ENCODE results near the gene EMC7.

The EMC7 gene

GRCh38 chr15:34038871-34039789 is 62.5 kb downstream of the EMC7 start, which contains the start of gene AVEN:
Gene AVEN (minus strand): TSS chr15:34039204. CDS start chr15:34039046, 158 bp downstream.
- DNase-seq (ENCODE audit: low read depth), result peak; percentile 36

GRCh38 chr15:34038023-34038870 is 63.4 kb downstream of the EMC7 start:
- DNase-seq (ENCODE audit: low read depth), result peak; percentile 66

Measured in stimulated activated CD8-positive, alpha-beta memory T cell treated with anti-CD3 and anti-CD28 coated beads, Interleukin-4, amount 100 ng/mL, for 24 hours (primary cell).